K562 (cell line): ENCODE measurements around the gene ADAM10. TPM values are rescaled to one million over a fixed set of nuclear protein-coding genes. Genes with fewer than 3 reads are reported as not detected.

Experiments used
- ATAC-seq: fragments of 200-7000 bp; cut with Tn5 transposase; 3 replicates; pipeline ENCODE4 v1.9.1; 2020; ENCODE audit warnings: moderate library complexity
- BruUV-seq: library from RNA; stranded (reverse); fragments of 400-500 nt; replicated peaks from 2 replicates; lab custom pipeline; 2021; lab: Mats Ljungman, UMichigan
- CTCF ChIA-PET: fragments of 300-600 bp; formaldehyde crosslinking; extraction: SDS; loops from one replicate; lab custom pipeline; 2021; ENCODE audit warnings: low intra/inter-chr PET ratio; lab: Yijun Ruan, JAX
- POLR2A ChIA-PET: fragments of 300-600, 350-650 bp; sonication (Branson Sonifier 250); formaldehyde crosslinking; extraction: SDS; loops from one replicate; lab custom pipeline; 2021; ENCODE audit warnings: antibody characterized with exemption, inconsistent platforms; lab: Yijun Ruan, JAX
- DNase-seq, 4 experiments: peaks; one replicate each; pipeline versions ENCODE4 v3.0.0 to v3.0.0-alpha.2; 2011 to 2018; ENCODE audit warnings: low spot score in 3 of 4, mixed read lengths in 3 of 4; ENCODE audit errors: extremely low read depth in 1 of 4
- FAIRE-seq: peaks from 2 replicates; lab custom pipeline; 2011; peaks lifted over from hg19 to GRCh38; lab: Jason Lieb, UNC
- H2AFZ ChIP-seq: 2 replicates; pipeline ENCODE4 v1.6.0; 2011; ENCODE audit warnings: low read depth, low read length, control low read depth, inconsistent platforms
- H3K27ac ChIP-seq: fragments of 200-600 bp; 3 replicates; pipeline ENCODE4 v1.8.0; 2011; ENCODE audit warnings: low read depth, mild to moderate bottlenecking, control low read depth, inconsistent platforms, low read length, moderate library complexity, mixed read lengths; ENCODE audit errors: extremely low read depth
- H3K27me3 ChIP-seq, 2 experiments: fragments of 300-600 bp in 1 of 2; 2 replicates in 1 of 2; 3 replicates in 1 of 2; pipeline versions ENCODE4 v1.6.0 to v1.8.0; 2011; ENCODE audit warnings: inconsistent platforms in 2 of 2, low read length in 2 of 2, mild to moderate bottlenecking in 1 of 2, mixed read lengths in 1 of 2, moderate library complexity in 1 of 2; ENCODE audit not compliant: control insufficient read depth in 2 of 2, insufficient read depth in 2 of 2
- H3K36me3 ChIP-seq: fragments of 300-600 bp; 3 replicates; pipeline ENCODE4 v1.8.0; 2011; ENCODE audit warnings: mild to moderate bottlenecking, low read length, inconsistent platforms; ENCODE audit not compliant: control insufficient read depth, insufficient read depth
- H3K4me1 ChIP-seq, 2 experiments: fragments of 200-600 bp in 1 of 2; replicated peaks in 1 of 2; 2 replicates in 1 of 2; 3 replicates in 1 of 2; pipeline versions ENCODE4 v1.5.1 to v1.8.0; 2011; ENCODE audit warnings: inconsistent platforms in 2 of 2, low read length in 2 of 2, mild to moderate bottlenecking in 1 of 2, mixed read lengths in 1 of 2, moderate library complexity in 1 of 2; ENCODE audit not compliant: control insufficient read depth in 2 of 2, insufficient read depth in 2 of 2
- H3K4me2 ChIP-seq: 2 replicates; pipeline ENCODE4 v1.6.1; 2011; ENCODE audit warnings: low read length, control low read depth, inconsistent platforms, mixed read lengths; ENCODE audit not compliant: insufficient read depth
- H3K4me3 ChIP-seq: fragments of 200-600 bp; sonication (generic), shearing (Covaris generic); 2 replicates; pipeline ENCODE4 v1.5.1; 2016; ENCODE audit warnings: control low read depth, inconsistent platforms
- H3K79me2 ChIP-seq: fragments of 200-600 bp; 3 replicates; pipeline ENCODE4 v1.8.0; 2011; ENCODE audit warnings: low read length, inconsistent platforms; ENCODE audit not compliant: control insufficient read depth, insufficient read depth
- H3K9ac ChIP-seq, 2 experiments: 2 replicates each; pipeline versions ENCODE4 v1.6.0 to v1.6.1; 2011; ENCODE audit warnings: low read depth in 2 of 2, low read length in 2 of 2, control low read depth in 1 of 2, inconsistent platforms in 1 of 2, mild to moderate bottlenecking in 1 of 2, mixed read lengths in 1 of 2; ENCODE audit not compliant: insufficient read depth in 1 of 2
- H3K9me1 ChIP-seq: one replicate; pipeline ENCODE4 v1.6.0; 2011; ENCODE audit warnings: inconsistent platforms, mild to moderate bottlenecking, low read length, moderate library complexity; ENCODE audit not compliant: control insufficient read depth, insufficient read depth
- H3K9me3 ChIP-seq: replicated peaks from 2 replicates; pipeline ENCODE4 v1.5.1; 2011; ENCODE audit warnings: low read depth, low read length, inconsistent platforms; ENCODE audit not compliant: control insufficient read depth, insufficient read depth
- H4K20me1 ChIP-seq: replicated peaks from 2 replicates; pipeline ENCODE4 v1.6.1; 2011; ENCODE audit warnings: low read length, inconsistent platforms, mixed read lengths; ENCODE audit not compliant: control insufficient read depth, insufficient read depth
- DEAF1 ChIP-seq: fragments of 450-650 bp; formaldehyde crosslinking; IDR thresholded peaks from 2 replicates; pipeline ENCODE4 v1.4.0; 2020; ENCODE audit warnings: mild to moderate bottlenecking, moderate library complexity
- ELK1 ChIP-seq: sonication (generic); formaldehyde crosslinking; IDR thresholded peaks from 2 replicates; pipeline ENCODE4 v1.8.1; 2022; ENCODE audit warnings: missing genetic modification reagents
- HDAC3 ChIP-seq: fragments of 450-650 bp; IDR thresholded peaks from 2 replicates; pipeline ENCODE4 v1.6.1; 2018; ENCODE audit warnings: borderline replicate concordance, mild to moderate bottlenecking, moderate library complexity; ENCODE audit not compliant: partially characterized antibody
- NR2F6 ChIP-seq: fragments of 450-650 bp; formaldehyde crosslinking; IDR thresholded peaks from 2 replicates; pipeline ENCODE4 v1.4.0; 2020; ENCODE audit warnings: mild to moderate bottlenecking
- REST ChIP-seq, 2 experiments: fragments of 450-650 bp; formaldehyde crosslinking in 1 of 2; IDR thresholded peaks; 2 replicates each; pipeline versions ENCODE4 v1.4.0 to v1.6.1; 2014 to 2020; ENCODE audit warnings: mild to moderate bottlenecking in 2 of 2, borderline replicate concordance in 1 of 2, low read depth in 1 of 2
- SMAD2 ChIP-seq: fragments of 150-350 bp; IDR thresholded peaks from 2 replicates; pipeline ENCODE4 v1.6.1; 2014; ENCODE audit warnings: low read depth, mild to moderate bottlenecking, low read length
- SNRNP70 ChIP-seq: fragments of 200-400 bp; formaldehyde crosslinking; optimal IDR thresholded peaks from 2 replicates; pipeline ENCODE3; 2017; ENCODE audit warnings: low read depth, low read length
- ZNF717 ChIP-seq: fragments of 250-450 bp; sonication (Bioruptor Pico); IDR thresholded peaks from 2 replicates; pipeline ENCODE4 v1.5.0; 2021
- WGBS: fragments of 100-300 bp; shearing (Covaris generic); methylation state at CpG from one replicate; pipeline ENCODE4 v1.1.6; 2016; ENCODE audit warnings: low coverage, mixed read lengths; ENCODE audit not compliant: insufficient coverage; ENCODE audit errors: missing lambda C conversion rate; 5-methylcytosine and 5-hydroxymethylcytosine counted together
- in situ Hi-C: fragments of 300-500 bp; cut with MboI; formaldehyde crosslinking; loops from 4 replicates; pipeline ENCODE4 v1.15.0; 2018; ENCODE audit warnings: inconsistent platforms, mixed read lengths
- intact Hi-C: fragments of 100-400 bp; cut with micrococcal nuclease; formaldehyde crosslinking; loops from 2 replicates; pipeline ENCODE4 v1.14.2; 2022
- polyA plus RNA-seq, 8 experiments: library from polyadenylated mRNA; depleted of rRNA in 4 of 8; stranded (reverse) in 5 of 8; unstranded in 3 of 8; fragments of >200 nt; fragmentation: Nextera tagmentation in 2 of 8; fragmentation: Illumina TruSeq in 1 of 8; extraction: Ambion mirVana in 2 of 8; extraction: Trizol in 1 of 8; gene quantifications; 2 replicates each; pipeline versions ENCODE4 v1.2.1 to v1.2.3, GENCODE V29; 2011 to 2014; ENCODE audit warnings: inconsistent platforms in 1 of 8, missing spikeins in 1 of 8
- total RNA-seq, 7 experiments: library from RNA; depleted of rRNA in 6 of 7; stranded (reverse); fragments of >200 nt in 6 of 7; fragmentation: Illumina TruSeq in 2 of 7; extraction: Trizol in 2 of 7; gene quantifications; 2 replicates each; pipeline versions ENCODE4 v1.2.1 to v1.2.3, GENCODE V29; 2011 to 2021; ENCODE audit warnings: low replicate concordance in 1 of 7

The ADAM10 gene
- total and polyA plus RNA-seq, 9 of the 15 experiments (the other 6 are each of a cell fraction or from before 2014, with no cell fraction given), result 11.9 to 152 (median 57.3) TPM

GRCh38 chr15:58758141-58758540, 8.6 kb upstream of the ADAM10 start:
- 2% methylated on average over 3 of the region's 3 CpGs for WGBS
- no peaks in the 10 kb centered on the region for H3K27me3 ChIP-seq
- ChIA-PET POLR2A (interaction anchor here (0.8 to 3.1 kb wide), 2 partner anchors 12 kb away, joined by 3 to 16 read pairs; partner anchors contain the start of gene MINDY2), CTCF (interaction anchor here (0.6 kb wide), 1 partner anchor 375 kb away, joined by 3 read pairs; no protein-coding TSS in a partner anchor)
- no peaks in the 10 kb centered on the region for H4K20me1 ChIP-seq
- no peak overlapping the region for H3K9ac ChIP-seq
- ATAC-seq, result peak; percentile 72
- peak in 2 of 4 experiments; percentile 28 to 36 for DNase-seq
- no peak overlapping the region for H3K27ac ChIP-seq
- no peak overlapping the region for H2AFZ ChIP-seq
- no peaks in the 10 kb centered on the region for H3K36me3 ChIP-seq
- BruUV-seq, result no TSS peak
- peaks cover 0 to 9% of the 10 kb centered on the region in 2 experiments; a peak in 2 of 5 replicates for H3K4me1 ChIP-seq
- H3K79me2 ChIP-seq, result no peaks in the 10 kb centered on the region
- peak; percentile 29 for FAIRE-seq
- no peaks in the 10 kb centered on the region for H3K9me3 ChIP-seq
- intact Hi-C loops, result loop anchor here (5.0 to 10.0 kb wide), 2 partner anchors 323 to 531 kb away; partner anchors contain the start of gene LIPC
- H3K9me1 ChIP-seq, result no peaks in the 10 kb centered on the region
- no peak overlapping the region for H3K4me3 ChIP-seq
- H3K4me2 ChIP-seq, result no peak overlapping the region
- in situ Hi-C loops, result loop anchor here (5.0 kb wide), 1 partner anchor 526 kb away; no protein-coding TSS in a partner anchor
- TF ChIP-seq ZNF717 (CRISPR knock-in tag) (no peak), REST (IDR thresholded peaks at IDR 0.05; ENCODE audit: borderline replicate concordance) (peak; percentile 49; the same call in 1 of the 2 replicates), REST (CRISPR knock-in tag; IDR thresholded peaks at IDR 0.05; ENCODE audit: low read depth) (no peak), HDAC3 (no peak), ELK1 (CRISPR knock-in tag) (no peak), DEAF1 (CRISPR knock-in tag) (peak; percentile 39; the same call in 1 of the 2 replicates), SNRNP70 (no peak), SMAD2 (no peak), NR2F6 (CRISPR knock-in tag) (no peak)
